GM20000 (cell line): ENCODE measurements around the gene PDLIM7.
A peak's percentile ranks its signal among the peaks of the same experiment; 100 is the strongest.

ENCODE experiments used
- DNase-seq: peaks from one replicate; pipeline ENCODE4 v3.0.0; 2012; ENCODE audit warnings: low spot score
- CTCF ChIP-seq: IDR thresholded peaks from 2 replicates; pipeline ENCODE4 v1.5.1; 2012; ENCODE audit warnings: mild to moderate bottlenecking, control low read depth; ENCODE audit errors: extremely low read depth, missing control alignments

Gene PDLIM7

GRCh38 chr5:177523711-177524538, 26.5 kb upstream of the PDLIM7 start:
- no peak for DNase-seq
- no peak for TF ChIP-seq CTCF

- DNase-seq, result no peak
- no peak for TF ChIP-seq CTCF
Measured at GRCh38 chr5:177520916-177521513, 23.6 kb upstream of the PDLIM7 start.

- TF ChIP-seq CTCF, result no peak
- DNase-seq, result no peak
Measured at GRCh38 chr5:177520271-177520670, 22.9 kb upstream of the PDLIM7 start.

GRCh38 chr5:177519463-177520235, 22.2 kb upstream of the PDLIM7 start:
- no peak for TF ChIP-seq CTCF
- no peak for DNase-seq

- DNase-seq, result peak; percentile 99
- no peak for TF ChIP-seq CTCF
Measured at GRCh38 chr5:177516601-177517568, 19.5 kb upstream of the PDLIM7 start, which contains the start of gene DDX41. Gene DDX41, minus strand, starts transcription at chr5:177516961. Its CDS starts 16 bp downstream, at chr5:177516945.

- TF ChIP-seq CTCF, result no peak
- no peak for DNase-seq
Measured at GRCh38 chr5:177515580-177515979, 18.2 kb upstream of the PDLIM7 start.
